ENCODE results near the gene GRAMD2B.

DNA sequence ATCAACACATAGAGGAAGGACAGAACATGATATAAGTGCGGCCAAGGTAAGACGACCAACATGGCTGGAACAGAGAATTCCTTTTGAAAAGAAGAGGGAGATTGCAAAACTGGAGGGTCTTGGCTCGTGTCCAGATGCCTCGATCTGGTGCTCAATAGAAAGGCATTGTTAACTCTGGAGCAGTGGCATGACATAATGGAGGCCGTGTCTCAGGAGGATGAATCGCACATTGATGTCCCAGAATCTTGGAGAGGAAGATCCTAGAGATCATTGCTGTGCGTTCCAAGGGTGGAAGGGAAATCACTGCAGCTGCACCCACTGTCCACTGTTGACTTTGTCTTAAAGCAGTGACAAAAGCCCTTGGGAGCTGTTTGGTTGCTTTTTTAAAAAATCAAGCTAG is 30.9 kb downstream of the GRAMD2B start:
- TF ChIP-seq, protein P1, sequence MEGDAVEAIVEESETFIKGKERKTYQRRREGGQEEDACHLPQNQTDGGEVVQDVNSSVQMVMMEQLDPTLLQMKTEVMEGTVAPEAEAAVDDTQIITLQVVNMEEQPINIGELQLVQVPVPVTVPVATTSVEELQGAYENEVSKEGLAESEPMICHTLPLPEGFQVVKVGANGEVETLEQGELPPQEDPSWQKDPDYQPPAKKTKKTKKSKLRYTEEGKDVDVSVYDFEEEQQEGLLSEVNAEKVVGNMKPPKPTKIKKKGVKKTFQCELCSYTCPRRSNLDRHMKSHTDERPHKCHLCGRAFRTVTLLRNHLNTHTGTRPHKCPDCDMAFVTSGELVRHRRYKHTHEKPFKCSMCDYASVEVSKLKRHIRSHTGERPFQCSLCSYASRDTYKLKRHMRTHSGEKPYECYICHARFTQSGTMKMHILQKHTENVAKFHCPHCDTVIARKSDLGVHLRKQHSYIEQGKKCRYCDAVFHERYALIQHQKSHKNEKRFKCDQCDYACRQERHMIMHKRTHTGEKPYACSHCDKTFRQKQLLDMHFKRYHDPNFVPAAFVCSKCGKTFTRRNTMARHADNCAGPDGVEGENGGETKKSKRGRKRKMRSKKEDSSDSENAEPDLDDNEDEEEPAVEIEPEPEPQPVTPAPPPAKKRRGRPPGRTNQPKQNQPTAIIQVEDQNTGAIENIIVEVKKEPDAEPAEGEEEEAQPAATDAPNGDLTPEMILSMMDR (IDR thresholded peaks at IDR 0.05), result no peak
- no peak for TF ChIP-seq POLR2AphosphoS5 (IDR thresholded peaks at IDR 0.05; ENCODE audit: low read depth, low read length)
- TF ChIP-seq, protein P2, sequence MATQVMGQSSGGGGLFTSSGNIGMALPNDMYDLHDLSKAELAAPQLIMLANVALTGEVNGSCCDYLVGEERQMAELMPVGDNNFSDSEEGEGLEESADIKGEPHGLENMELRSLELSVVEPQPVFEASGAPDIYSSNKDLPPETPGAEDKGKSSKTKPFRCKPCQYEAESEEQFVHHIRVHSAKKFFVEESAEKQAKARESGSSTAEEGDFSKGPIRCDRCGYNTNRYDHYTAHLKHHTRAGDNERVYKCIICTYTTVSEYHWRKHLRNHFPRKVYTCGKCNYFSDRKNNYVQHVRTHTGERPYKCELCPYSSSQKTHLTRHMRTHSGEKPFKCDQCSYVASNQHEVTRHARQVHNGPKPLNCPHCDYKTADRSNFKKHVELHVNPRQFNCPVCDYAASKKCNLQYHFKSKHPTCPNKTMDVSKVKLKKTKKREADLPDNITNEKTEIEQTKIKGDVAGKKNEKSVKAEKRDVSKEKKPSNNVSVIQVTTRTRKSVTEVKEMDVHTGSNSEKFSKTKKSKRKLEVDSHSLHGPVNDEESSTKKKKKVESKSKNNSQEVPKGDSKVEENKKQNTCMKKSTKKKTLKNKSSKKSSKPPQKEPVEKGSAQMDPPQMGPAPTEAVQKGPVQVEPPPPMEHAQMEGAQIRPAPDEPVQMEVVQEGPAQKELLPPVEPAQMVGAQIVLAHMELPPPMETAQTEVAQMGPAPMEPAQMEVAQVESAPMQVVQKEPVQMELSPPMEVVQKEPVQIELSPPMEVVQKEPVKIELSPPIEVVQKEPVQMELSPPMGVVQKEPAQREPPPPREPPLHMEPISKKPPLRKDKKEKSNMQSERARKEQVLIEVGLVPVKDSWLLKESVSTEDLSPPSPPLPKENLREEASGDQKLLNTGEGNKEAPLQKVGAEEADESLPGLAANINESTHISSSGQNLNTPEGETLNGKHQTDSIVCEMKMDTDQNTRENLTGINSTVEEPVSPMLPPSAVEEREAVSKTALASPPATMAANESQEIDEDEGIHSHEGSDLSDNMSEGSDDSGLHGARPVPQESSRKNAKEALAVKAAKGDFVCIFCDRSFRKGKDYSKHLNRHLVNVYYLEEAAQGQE (IDR thresholded peaks at IDR 0.05; ENCODE audit: insufficient read depth in 1 of 2, low read depth in 2 of 2, low read length in 1 of 2), result no peak
- no peak for TF ChIP-seq TCF7L2 (IDR thresholded peaks at IDR 0.05; ENCODE audit: low read depth, low read length)
- TF ChIP-seq SIN3A (IDR thresholded peaks at IDR 0.05; ENCODE audit: borderline replicate concordance, insufficient read depth, low read depth, low read length), result no peak
